ENCODE data around the gene ZNF366.

ZNF366 gene

DNA sequence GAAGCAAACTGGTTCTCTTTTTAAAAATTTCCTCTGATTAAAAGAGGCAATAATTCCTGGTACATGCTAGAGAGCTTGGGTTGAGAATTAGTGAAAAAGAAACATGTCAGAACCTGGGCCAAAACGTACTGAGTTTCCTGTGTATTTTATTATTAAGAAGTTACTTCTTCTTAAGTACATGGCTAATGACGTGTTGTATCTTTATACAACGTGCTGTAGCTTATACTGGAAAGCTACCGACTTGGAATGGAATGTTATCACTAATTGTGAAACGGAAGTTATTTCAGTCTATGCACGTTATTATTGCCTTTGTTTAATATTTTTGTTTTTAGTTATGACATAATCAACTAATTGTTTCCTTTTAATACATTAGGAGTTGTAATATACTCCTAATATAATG lies 43.1 kb downstream of the ZNF366 start:
- no peak for DNase-seq

DNA sequence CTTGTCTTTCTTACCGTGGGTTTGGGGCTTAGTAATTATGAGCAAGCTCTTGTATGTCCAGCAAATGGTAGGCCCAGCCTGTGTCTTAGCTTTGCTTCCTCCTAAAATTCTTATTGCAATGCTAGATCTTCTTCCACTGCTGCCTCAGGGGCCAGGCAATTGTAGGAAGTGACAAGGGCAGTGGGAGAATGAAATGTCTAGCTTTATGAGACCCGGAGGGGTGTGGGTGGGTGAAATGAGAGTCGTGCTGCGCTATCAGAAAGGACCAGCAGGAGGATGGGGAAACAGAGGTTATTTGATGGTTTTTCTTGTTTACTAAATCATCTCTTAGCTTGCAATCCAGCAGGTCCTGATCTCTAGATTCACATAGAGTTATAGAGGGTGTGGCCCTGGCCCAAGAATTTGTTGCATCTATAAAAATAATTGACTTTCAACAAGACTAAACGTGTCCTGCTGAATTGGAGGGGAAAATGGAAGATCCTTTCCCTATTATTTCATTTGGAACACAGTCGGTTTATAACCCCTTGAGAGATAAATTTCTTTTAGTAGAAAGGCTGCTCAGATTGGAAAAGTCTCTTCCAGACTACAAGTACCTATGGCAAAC lies 43.7 kb downstream of the ZNF366 start:
- DNase-seq, result no peak

DNA sequence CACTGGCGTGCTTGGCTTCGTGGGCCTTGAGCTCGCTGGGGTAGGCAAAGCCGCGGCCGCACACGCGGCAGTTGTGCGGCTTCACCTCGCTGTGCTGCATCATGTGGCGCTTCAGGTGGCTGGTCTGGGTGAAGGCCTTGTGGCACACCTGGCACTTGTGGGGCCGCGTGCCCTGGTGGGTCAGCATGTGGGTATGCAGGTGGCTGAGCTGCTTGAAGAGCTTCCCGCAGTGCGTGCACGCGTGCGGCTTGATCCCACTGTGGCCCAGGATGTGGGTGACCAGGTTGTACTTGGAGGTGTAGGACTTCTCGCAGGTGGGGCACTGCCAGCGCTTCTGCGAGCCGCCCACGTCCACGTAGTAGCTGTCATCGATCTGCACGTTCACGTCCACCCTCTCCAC lies 46.8 kb downstream of the ZNF366 start:
- no peak for DNase-seq

DNA sequence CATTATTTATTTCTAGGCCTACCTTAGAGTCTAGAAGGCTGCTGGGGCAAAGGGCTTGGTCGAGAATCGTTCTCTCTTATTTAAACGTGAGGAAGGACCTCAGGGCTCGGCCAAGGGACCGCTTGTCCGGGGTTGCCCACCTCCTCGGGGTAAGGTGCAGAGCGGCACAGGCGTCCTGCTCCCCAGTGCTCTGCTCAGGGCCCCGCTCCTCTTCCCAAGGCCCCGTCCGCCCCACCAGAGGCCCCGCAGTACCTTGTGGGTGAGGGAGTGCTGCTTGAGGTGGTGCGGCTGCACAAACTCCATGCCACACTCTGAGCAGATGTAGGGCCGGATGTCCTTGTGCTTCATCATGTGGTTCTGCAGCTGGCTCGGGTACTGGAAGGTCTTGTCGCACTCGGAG lies 47.3 kb downstream of the ZNF366 start:
- DNase-seq, result no peak

DNA sequence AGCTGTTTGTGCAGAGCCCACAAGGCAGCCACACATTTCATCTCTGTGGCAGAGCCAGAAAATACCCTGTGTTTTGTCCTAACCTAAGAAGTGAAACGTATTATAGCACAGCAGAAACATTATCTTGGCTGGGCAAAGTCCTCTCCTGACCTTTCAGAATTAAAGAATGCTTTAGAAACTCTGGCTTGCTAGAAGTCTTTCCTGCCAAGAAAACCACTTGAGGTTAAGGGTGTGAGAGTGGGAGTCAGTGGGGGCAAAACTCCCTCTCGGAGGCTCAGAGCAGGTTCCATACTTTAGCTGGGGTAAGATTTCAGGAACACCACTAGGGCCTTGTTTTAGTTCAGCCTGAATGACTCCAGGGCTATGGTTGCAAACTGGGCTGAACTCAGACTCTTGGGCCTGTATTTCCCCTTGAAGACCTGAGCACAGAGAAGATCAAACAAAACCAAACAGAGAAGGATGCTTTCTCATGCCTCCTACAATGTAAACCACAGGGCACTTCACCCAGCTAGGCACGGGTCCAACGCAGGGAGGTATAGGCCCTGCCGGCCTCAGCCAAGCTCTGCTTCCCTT lies 48.0 kb downstream of the ZNF366 start:
- peak; percentile 45 for DNase-seq

DNA sequence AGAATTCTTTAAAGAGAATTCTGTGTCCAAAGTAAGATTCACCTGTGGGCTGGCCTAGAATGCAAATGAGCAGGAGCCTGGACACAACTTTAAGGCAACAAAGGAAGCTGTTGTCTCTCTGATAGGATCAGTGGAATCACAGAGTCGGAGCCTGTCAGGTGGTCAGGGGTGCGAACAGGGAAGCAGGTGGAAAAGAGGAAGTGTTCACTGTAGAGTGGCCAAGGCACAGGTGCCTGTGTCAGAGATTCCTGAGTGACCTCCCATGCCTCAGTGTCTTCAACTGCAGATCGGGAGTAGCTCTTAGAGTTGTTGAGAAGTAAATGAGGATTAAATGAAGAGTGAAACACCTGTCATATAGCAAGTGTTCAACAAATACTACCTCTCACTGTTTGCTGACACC lies 48.8 kb downstream of the ZNF366 start:
- DNase-seq, result no peak

DNA sequence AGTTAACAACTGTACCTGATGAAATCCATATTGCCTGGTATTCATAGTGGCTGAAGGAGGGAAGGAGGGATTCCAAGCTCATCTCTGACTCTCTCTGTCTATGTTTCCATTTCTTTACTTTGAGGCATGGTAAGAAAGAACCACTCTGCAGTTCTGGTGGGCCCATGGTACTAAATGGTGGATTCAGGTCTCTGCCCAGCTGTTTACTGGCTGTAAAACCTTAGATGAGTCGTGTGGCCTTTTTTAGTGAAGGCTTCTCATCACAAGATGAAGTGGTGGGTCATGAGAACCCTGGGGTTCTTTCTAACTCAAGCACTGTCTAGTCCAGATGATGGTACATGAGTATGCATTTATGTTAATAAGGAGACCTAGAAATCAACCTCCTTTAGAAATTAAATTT lies 49.7 kb downstream of the ZNF366 start:
- DNase-seq, result no peak

DNA sequence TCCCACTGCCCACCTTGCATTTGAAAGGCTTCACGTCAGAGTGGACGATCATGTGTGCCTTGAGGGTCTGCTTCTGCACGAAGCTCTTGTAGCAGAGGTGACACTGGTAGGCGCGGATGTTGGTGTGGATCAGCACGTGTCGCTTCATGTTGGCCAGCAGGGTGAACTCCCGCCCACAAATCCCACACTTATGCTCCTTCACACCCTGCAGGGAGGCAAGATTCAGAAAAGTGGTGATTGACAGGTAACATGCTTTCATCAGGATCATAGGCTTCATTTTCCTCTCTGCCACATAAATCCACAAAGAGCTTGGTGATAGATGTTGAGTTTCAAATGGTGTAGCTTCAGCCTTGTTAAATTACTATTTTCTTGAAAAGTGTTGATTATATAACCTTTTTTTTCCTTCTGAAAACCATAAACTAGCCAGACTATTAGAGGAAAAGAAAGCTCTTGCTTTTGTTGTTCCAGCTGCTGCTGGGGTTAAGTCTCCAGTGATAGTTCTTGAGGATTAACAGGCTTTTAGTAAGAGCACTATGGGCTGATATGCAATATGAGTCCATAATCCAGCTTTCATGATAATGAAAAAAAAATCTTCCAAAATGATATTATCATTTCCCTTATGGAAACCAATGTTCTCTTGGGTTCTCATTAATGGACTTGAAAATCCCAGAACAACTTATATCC lies 50.7 kb downstream of the ZNF366 start:
- no peak for DNase-seq

DNA sequence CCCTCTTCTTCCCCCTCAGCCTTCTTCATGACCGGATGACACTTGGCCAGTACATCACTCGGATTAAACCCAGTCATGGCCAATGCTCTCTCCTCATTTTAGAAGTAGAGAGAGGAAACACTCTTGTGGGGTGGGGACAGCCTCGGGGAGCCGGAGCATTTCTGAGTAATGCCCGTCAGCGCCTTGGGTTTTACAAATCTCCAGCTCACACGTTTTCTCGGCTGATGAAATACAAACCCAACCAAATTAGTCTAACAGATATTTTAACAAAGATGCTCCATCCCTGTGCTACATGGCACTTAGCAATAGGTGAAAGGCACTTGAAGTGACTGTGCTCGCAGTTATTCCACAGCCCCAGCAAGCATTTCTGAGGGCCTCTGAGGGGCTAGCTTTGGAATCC lies 51.7 kb downstream of the ZNF366 start:
- DNase-seq, result no peak

DNA sequence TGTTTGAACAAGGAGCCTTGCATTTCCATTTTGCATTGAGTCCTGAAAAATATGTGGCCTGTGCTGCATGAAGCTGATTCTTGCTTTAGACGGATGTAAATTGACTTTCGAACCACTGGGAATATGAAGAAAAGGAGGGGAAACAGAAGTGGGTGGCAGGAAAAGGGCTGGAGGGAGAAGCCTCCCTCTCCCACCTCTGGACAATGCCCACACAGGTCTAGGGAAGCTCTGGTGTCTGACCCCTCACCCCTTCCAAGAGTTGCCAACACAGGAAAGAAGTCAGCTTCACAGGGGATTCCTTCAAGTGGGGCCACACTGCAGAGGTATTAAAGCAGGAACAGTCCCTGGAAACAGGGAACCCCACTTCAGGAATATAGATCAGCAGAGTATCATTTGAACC lies 52.2 kb downstream of the ZNF366 start:
- DNase-seq, result no peak

DNA sequence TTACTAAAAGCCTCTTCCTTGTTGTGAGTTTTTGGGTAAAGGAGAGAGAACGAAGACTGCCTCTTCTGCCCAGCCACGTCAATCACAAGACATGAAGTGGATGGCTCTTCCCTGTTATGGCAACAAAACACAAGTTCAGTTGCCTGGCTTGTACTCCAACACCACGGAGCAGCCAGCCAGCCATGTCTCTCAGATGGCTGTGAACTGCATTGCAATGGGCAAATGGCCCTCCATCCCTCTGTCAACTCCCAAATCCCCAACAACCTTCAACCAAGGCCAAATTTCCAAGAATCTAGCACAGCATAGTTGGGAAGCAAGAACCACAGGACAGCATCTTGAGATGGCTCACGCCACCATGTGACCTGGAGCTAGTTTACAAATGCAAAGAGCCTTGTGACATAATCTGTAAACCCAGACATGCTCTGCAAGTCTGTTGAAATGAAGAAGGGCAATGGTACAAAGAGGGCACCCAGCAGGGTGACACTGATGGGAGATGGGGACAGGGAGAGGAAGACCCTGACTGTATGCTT lies 53.9 kb downstream of the ZNF366 start:
- no peak for DNase-seq

DNA sequence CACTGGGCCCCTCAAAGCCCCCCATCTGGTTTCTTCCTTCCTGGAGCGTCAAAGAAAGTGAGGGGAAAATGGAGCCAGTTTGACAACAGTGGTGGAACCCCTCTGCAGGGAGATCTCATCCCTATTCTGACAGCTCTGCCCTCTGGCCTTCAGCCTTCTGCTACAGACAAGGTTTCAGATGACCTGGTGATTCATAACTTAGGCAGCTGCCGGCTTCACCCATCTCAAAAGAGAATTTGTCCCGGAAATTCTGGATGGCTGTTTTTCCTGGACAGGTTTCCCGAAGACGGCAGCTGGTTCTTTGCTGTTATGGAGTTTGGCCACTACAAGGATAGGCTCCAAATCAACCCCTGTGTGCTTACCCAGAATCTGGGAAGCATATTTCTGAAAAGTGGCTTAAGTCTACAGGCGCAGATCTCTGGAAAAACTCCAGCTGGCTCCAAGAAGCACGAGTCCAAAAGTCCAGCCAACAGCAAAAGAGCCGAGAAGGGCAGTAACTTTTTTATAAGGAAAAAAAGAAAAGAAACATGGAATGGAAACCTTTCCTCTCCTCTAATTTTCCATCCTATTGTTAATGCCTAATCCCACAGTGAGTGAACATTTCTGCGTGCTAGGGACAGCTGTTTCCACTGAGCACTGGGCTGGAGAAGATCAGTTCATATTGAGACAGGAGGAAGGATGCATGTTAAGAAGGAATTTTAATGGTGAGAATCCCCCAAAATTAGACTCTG lies 54.5 kb downstream of the ZNF366 start:
- DNase-seq, result no peak

DNA sequence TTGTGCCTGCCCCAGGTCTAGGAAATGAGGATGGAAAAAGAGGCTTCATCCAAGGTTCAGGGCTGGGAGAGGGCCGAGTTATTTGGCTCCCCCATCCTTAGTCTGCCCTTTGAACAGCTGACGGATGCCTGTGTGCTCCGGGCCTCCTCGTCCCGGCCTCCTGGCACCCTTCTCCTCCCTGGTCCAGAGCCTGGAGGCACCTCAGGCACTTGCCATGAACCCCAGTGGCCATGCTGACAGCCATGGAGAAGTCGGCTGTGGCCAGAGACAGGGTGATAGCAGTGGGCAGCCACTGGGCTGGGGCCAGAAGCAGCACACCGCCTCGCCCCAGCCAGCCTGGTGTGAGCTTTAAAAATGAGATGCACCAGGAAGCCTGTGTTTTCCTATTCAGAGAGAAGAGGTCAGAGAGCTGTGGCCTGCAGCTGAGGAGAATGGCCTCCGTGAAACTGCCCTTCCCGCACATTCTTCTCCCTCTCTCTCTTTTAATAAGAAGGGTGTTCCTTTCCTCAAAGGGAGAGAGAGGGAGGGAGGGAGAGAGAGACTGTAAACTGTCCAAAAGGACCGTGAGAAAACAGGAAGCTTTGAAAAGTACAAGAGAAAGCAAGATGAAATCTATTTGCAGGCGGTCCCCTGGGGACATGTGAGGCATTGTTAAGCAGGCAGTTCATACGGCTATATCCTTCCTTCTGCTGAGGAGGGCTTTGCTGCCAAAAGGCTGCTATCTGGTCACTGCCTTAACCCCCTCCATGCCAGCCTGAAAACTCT lies 55.3 kb downstream of the ZNF366 start:
- DNase-seq, result no peak

DNA sequence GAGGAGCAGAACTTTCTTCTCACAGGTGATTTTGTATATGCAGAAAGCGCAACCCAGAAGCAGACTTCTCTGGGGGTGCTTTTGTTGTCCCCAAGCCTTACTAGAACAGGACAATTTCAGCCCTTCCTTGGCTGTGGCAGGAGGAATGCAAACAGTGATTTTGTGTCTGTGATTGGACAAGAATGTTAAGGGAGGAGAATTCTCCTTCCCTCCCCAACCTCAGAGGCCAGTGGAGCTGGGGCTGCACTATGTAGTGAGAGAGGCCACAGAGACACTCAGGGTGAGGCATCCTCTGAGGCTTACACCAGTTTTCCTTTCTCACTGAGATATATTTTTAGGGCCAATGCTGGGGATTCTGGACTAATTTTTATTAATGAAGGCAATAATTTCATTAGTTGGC lies 58.8 kb downstream of the ZNF366 start:
- no peak for DNase-seq

DNA sequence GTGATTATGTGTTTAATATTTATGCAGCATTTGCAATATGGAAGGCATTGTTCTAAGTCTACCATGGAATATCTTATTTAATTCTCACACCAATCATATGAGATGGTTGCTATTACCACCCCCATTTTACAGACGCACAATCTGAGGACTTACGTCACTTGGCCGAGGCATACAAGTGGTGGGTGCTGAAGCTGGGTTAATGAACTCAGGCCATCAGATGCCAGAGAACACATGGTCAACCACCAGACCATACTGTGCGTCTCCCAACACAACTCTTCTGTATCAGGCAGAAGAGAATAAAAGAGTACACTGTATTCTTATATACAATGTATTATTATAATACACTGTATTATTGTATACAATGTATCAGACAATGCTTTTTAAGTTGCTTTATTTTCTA lies 59.5 kb downstream of the ZNF366 start:
- no peak for DNase-seq

DNA sequence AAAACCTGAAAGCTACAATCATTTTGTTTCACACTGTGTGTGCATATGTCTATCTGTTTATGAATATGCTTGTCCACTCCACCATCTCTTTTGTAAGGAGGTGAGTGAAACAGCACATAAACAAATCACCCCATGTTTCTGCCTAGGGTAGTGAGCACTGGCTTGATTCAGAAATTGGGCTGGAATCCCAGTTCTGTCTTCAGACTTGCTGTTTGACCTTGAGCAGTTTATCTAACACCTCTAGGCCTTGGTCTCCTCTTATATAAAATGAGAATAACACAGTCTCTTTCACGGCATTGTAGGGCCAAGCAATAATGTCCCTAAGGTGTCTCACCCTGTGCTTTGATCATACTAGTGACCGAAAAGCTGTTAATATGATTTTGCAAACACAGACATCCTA lies 61.2 kb downstream of the ZNF366 start:
- DNase-seq, result no peak

DNA sequence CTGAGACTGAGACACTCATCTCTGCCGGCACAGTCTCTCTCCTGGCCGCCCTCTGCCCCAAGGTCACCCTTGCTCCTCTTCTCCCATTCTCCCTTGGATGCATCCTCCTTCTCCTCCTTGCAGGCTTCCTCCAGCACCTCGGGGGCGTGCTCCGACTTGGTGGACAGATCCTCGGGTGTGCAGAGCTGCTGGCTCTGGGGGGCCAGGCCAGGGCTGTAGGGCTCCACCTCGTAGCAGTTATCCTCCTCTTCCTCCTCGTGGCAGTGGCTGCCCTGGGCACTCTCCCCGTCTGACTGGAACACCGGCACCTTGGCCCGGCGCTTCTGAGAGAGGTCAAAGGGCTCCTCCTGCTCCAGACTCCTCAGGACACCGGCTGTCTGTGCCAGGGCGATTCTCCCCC lies 63.3 kb downstream of the ZNF366 start:
- no peak for DNase-seq

DNA sequence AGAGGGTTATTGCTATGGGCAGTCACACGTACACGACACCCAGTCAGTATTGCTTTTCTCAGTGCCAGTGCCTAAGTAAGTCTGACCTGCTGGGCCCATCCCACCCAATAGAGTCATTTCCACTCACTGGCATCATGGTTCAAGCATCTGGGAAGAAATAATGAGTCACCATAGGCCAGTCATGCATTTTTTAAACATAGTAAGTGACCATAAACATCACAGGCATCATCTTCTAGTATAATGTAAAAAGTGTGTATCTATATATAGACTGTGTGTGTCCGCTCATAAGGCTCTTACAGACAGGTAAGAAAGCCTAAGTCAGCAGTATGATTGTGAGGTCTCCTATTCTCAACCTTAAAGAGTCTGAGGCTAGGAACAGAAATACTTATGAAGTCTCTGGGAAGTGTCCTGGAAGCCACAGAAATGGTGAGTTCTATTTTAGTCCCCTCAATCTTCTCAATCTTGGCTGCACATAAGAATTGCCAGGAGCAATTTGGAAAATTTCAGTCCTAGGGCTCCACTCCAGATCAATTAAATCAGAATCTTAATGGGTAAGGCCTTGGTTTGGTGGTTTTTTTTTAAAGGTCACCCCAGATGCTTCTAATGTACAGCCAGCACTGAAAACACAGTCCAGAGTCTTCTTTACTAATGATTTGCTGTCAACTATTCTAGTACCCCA lies 65.2 kb downstream of the ZNF366 start:
- no peak for DNase-seq

DNA sequence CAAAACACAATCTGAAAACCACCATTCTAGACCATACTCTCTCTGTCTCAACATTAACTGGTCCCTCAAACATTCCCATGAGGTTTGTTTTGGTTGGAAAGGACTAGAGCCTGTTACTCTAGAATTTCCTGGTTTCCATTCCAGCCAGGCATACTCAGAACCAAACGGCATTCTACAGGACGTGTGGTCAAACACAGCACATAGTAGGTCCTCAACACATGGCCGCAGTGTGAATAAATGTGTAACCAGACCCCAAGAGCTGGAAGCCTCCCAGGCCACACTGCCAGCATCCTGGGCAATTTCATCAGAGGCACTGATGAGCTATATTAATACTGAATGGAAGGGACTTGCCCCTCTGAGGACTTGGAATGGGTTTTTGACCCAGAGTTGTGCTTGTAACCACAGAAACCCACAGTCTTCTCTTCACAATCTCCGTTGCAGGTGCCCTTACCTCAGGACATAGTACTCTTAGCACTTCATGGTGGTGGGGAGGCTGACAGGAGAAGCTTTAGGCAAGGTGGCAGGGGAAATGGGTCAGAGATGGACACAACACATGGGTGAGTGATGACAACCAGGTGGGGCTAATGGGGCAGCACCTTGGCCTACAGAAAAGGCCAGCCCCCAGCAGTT lies 66.0 kb downstream of the ZNF366 start:
- DNase-seq, result no peak

DNA sequence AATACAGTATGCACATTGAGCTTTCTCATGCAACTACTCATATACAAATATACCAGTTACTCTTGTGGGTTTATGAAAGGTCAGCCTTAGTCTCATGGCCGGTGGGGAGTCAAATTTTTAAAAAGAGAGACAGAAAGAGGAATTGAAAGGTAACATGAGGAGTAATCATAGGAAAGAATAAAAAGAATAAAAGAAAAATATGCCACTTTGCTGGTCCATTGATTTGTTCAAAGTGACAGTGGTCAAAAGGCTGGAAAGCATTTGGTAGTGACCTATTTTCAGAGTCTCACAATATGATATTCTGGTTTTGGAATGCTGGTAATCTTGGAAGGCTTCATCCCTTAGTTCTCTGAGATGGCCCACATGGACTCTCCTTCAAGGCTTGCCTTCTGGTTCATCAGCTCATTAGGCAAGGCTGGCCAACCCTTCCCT lies 67.0 kb downstream of the ZNF366 start:
- no peak for DNase-seq

DNA sequence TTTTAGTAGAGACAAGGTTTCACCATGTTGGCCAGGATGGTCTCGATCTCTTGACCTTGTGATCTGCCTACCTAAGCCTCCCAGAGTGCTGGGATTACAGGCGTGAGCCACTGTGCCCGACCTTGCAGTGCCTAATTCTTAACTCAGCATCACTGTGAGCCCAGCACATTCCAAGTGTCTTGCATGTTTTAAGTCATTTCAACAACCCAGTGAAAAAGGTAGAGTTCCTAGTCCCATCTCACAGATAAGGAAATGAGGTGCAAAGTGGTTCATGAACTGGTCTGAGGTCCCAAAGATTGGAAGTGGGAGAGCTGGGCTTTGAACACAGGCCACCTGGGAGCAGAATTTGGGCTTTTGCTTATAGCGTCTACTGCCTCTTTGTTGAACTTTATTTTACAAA lies 68.0 kb downstream of the ZNF366 start:
- DNase-seq, result no peak

DNA sequence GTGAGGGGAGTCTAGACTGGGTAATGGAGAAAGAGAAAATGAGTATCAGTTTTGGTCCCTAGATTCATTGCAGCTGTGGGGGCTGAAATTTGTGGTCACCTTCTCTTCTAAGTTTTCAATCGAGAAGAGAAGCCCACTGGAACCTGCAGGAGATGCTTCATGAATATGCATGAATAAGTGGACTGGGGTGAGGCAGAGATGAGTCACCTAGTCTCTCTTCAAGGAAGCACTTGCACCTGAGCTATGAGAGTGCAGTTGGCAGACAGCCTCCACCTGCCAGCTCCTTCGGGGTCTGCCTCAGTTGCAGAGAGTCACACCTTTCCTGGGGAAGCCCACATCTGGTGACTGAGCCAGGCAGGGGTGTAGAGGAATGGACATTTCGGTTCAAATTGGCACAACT lies 69.1 kb downstream of the ZNF366 start:
- no peak for DNase-seq
